WERI-Rb-1 (cell line): ENCODE results near the gene ZNHIT2.

ENCODE experiments used
- DNase-seq: peaks from one replicate; pipeline ENCODE4 v3.0.0-alpha.2; 2020
- H3K27ac ChIP-seq: fragments of 250-450 bp; sonication (Bioruptor Pico); 2 replicates; pipeline ENCODE4 v1.5.1; 2020; ENCODE audit warnings: mild to moderate bottlenecking, moderate library complexity
- H3K27me3 ChIP-seq: fragments of 250-450 bp; sonication (Bioruptor Pico); 2 replicates; pipeline ENCODE4 v1.5.1; 2021; ENCODE audit warnings: mild to moderate bottlenecking, low read depth, moderate library complexity; ENCODE audit not compliant: insufficient read depth, severe bottlenecking
- H3K36me3 ChIP-seq: fragments of 250-450 bp; sonication (Bioruptor Pico); 2 replicates; pipeline ENCODE4 v1.5.1; 2020; ENCODE audit warnings: mild to moderate bottlenecking, moderate library complexity
- H3K4me3 ChIP-seq: 2 replicates; pipeline ENCODE4 v1.5.1; 2011; ENCODE audit warnings: low read depth, mild to moderate bottlenecking, control low read depth, low read length
- H3K9me3 ChIP-seq: fragments of 250-450 bp; sonication (Bioruptor Pico); 2 replicates; pipeline ENCODE4 v1.5.1; 2021; ENCODE audit warnings: mild to moderate bottlenecking, moderate library complexity; ENCODE audit not compliant: severe bottlenecking
- TF ChIP-seq, protein P1 (sequence below): IDR thresholded peaks from 2 replicates; pipeline ENCODE4 v1.5.1; 2011; ENCODE audit warnings: low read depth, mild to moderate bottlenecking, control low read depth, inconsistent platforms, low read length

ZNHIT2 gene

DNA sequence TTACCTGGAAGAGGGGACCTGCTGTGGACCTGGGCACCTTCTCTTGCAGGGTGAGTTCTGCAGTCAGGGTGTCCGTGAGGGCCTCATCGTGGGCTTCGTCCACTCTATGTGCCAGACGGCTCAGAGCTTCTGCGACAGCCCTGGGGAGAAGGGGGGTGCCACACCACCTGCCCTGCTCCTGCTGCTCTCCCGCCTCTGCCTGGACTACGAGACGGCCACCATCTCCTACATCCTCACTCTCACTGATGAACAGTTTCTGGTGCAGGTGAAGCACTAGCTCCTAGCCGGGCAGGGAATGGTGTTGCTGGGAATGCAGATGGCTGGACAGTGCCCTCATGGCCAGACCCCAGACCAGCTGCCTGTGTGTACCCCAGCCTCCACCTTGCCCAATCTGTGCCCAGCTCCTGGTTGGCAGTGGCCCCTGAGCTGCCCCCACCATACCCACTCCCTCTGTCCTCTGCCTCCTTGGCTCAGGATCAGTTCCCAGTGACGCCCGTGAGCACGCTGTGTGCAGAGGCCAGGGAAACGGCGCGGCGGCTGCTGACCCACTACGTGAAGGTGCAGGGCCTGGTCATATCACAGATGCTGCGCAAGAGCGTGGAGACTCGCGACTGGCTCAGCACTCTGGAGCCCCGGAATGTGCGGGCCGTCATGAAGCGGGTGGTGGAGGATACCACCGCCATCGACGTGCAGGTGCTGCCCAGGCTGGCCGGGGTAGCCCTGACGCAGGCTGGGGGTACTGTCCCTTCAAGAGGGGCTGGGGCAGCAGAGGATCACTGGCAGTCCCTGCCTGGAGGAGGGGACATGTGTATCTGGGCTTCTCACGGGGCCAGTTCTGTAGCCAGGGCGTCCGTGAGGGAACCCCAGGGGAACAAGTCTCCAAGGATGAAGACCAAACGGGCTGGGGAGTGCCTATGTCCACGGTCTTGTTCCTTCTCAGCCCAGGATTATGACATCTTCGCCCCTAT is 8.0 kb downstream of the ZNHIT2 start:
- H3K4me3 ChIP-seq = no peak overlapping the region
- no peaks in the 10 kb centered on the region for H3K27me3 ChIP-seq
- no peak for DNase-seq
- no peaks in the 10 kb centered on the region for H3K9me3 ChIP-seq
- peaks cover 8% of the 10 kb centered on the region; the same call in 1 of the 2 replicates for H3K36me3 ChIP-seq
- H3K27ac ChIP-seq = no peak overlapping the region
- TF ChIP-seq, protein P1, sequence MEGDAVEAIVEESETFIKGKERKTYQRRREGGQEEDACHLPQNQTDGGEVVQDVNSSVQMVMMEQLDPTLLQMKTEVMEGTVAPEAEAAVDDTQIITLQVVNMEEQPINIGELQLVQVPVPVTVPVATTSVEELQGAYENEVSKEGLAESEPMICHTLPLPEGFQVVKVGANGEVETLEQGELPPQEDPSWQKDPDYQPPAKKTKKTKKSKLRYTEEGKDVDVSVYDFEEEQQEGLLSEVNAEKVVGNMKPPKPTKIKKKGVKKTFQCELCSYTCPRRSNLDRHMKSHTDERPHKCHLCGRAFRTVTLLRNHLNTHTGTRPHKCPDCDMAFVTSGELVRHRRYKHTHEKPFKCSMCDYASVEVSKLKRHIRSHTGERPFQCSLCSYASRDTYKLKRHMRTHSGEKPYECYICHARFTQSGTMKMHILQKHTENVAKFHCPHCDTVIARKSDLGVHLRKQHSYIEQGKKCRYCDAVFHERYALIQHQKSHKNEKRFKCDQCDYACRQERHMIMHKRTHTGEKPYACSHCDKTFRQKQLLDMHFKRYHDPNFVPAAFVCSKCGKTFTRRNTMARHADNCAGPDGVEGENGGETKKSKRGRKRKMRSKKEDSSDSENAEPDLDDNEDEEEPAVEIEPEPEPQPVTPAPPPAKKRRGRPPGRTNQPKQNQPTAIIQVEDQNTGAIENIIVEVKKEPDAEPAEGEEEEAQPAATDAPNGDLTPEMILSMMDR = no peak

DNA sequence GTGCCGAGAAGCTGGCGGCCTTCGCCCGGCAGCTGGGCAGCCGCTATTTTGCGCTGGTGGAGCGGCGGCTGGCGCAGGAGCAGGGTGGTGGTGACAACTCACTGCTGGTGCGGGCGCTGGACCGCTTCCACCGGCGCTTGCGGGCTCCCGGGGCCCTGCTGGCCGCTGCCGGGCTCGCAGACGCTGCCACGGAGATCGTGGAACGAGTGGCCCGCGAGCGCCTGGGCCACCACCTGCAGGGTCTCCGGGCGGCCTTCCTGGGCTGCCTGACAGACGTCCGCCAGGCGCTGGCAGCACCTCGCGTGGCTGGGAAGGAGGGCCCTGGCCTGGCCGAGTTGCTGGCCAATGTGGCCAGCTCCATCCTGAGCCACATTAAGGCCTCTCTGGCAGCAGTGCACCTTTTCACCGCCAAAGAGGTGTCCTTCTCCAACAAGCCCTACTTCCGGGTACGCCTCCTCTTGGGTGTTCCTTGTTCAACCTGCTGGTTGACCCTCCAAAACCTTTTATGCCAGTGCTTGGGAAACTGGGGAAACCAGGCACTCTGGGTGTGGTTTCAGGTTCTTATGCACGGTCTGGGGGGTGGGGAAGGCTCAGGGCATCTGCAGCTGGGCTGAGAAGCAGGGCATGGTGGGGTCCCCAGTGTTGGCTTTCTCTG is 8.9 kb downstream of the ZNHIT2 start:
- peaks cover 8% of the 10 kb centered on the region; the same call in 1 of the 2 replicates for H3K36me3 ChIP-seq
- no peaks in the 10 kb centered on the region for H3K27me3 ChIP-seq
- no peak for DNase-seq
- H3K4me3 ChIP-seq = no peak overlapping the region
- no peaks in the 10 kb centered on the region for H3K9me3 ChIP-seq
- TF ChIP-seq, protein P1 = no peak
- H3K27ac ChIP-seq = no peak overlapping the region

DNA sequence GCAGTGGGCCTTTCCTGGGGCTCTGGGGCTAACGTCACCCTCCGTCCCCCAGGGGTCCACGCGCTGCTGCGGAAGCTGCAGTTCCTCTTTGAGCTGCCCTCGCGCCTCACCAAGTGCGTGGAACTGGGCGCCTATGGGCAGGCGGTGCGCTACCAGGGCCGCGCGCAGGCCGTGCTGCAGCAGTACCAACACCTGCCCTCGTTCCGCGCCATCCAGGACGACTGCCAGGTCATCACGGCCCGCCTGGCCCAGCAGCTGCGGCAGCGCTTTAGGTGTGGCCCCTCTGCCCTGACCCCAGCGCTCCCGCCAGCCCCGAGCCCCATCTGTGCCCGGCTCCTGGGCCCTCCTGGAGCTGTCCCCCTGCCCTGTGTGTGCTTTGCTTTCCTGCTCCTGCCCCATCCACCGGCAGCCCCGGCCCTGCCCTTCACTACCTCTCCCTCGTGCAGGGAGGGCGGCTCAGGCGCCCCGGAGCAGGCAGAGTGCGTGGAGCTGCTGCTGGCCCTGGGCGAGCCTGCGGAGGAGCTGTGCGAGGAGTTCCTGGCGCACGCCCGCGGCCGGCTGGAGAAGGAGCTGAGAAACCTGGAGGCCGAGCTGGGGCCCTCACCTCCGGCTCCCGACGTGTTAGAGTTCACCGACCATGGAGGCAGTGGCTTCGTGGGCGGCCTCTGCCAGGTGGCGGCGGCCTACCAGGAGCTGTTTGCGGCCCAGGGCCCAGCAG is 9.6 kb downstream of the ZNHIT2 start:
- DNase-seq = no peak
- no peaks in the 10 kb centered on the region for H3K9me3 ChIP-seq
- no peak overlapping the region for H3K27ac ChIP-seq
- TF ChIP-seq, protein P1 = no peak
- H3K27me3 ChIP-seq = no peaks in the 10 kb centered on the region
- H3K36me3 ChIP-seq = peaks cover 8% of the 10 kb centered on the region; the same call in 1 of the 2 replicates
- no peak overlapping the region for H3K4me3 ChIP-seq

DNA sequence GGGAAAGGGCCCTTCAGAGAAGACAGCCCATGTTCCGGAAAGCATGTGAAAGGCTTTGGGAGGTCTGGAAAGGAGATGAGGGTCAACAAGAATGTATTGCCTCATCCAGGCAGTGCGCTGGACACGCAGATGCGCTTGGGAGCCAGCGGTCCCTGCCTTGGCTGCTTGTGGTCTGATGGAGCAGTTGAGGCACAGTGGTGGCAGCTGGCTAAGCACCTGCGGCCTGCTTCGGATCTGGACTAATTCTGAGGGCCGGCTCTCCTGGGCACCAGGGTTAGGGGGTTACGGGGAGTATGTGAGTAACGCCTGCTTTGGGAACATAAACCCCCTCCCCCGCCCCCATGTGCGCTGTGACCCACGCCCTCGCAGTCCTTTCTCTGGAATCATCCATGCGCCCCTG is 10.4 kb downstream of the ZNHIT2 start:
- no peak for DNase-seq
- Histone ChIP-seq H3K27me3 (no peaks in the 10 kb centered on the region), H3K9me3 (no peaks in the 10 kb centered on the region), H3K27ac (no peak overlapping the region), H3K36me3 (peaks cover 8% of the 10 kb centered on the region; the same call in 1 of the 2 replicates), H3K4me3 (no peak overlapping the region)
- TF ChIP-seq, protein P1 = no peak

DNA sequence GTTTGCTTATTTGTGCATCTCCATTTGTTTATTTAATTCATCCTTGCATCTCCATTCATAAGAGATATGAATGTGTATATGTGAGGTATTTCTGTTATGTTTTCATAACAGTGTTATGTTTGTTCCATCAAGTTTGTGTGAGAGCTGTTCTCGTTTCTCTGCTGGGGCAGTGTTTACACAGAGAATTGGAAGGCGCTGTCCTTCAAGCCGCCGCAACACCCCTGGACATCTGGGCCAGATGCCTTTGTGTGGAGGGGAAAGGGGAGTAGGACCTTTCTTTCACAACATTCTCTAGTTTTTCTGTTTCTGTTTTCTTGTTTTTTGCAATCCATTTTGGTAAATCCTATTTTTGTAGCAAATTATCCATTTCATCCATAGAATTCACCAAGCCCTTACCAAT is 12.9 kb downstream of the ZNHIT2 start:
- TF ChIP-seq, protein P1 = no peak
- Histone ChIP-seq H3K36me3 (peaks cover 8% of the 10 kb centered on the region; the same call in 1 of the 2 replicates), H3K4me3 (no peak overlapping the region), H3K27me3 (no peaks in the 10 kb centered on the region), H3K27ac (no peak overlapping the region), H3K9me3 (no peaks in the 10 kb centered on the region)
- no peak for DNase-seq
